K562 (cell line): ENCODE measurements around the gene COQ8A. TPM values are rescaled to one million over a fixed set of nuclear protein-coding genes. Genes with fewer than 3 reads are reported as not detected.

Source experiments
- ARID3B ChIP-seq: fragments of 250-450 bp; sonication (Bioruptor Pico); IDR thresholded peaks from 2 replicates; pipeline ENCODE4 v1.4.0; 2020; ENCODE audit warnings: borderline replicate concordance
- CC2D1A ChIP-seq: fragments of 450-650 bp; IDR thresholded peaks from 2 replicates; pipeline ENCODE4 v1.6.1; 2017; ENCODE audit warnings: mild to moderate bottlenecking
- CTBP1 ChIP-seq: fragments of 450-650 bp; IDR thresholded peaks from 2 replicates; pipeline ENCODE4 v1.6.1; 2016; ENCODE audit warnings: borderline replicate concordance
- ELF4 ChIP-seq: fragments of 450-650 bp; formaldehyde crosslinking; IDR thresholded peaks from 2 replicates; pipeline ENCODE4 v1.4.0; 2022; ENCODE audit warnings: missing genetic modification characterization
- FOXA3 ChIP-seq, 2 experiments: fragments of 450-650 bp in 1 of 2; sonication (generic) in 1 of 2; formaldehyde crosslinking; IDR thresholded peaks in 1 of 2; conservative IDR thresholded peaks in 1 of 2; 2 replicates each; pipeline versions ENCODE4 v1.4.0 to v1.8.0; 2020 to 2022; ENCODE audit warnings: mild to moderate bottlenecking in 2 of 2, missing genetic modification reagents in 1 of 2
- HMG20A ChIP-seq: fragments of 450-650 bp; formaldehyde crosslinking; conservative IDR thresholded peaks from 2 replicates; pipeline ENCODE4 v1.4.0; 2020; ENCODE audit warnings: mild to moderate bottlenecking, mixed read lengths
- HOMEZ ChIP-seq: fragments of 250-450 bp; sonication (Bioruptor Pico); IDR thresholded peaks from 2 replicates; pipeline ENCODE4 v1.4.0; 2020; ENCODE audit warnings: mild to moderate bottlenecking, moderate library complexity
- KDM1A ChIP-seq, 2 experiments: fragments of 450-650 bp; IDR thresholded peaks; 2 replicates each; pipeline ENCODE4 v1.6.1; 2016; ENCODE audit warnings: mild to moderate bottlenecking in 2 of 2
- NFRKB ChIP-seq: fragments of 450-650 bp; IDR thresholded peaks from 2 replicates; pipeline ENCODE4 v1.6.1; 2016; ENCODE audit warnings: low read depth
- PTRF ChIP-seq: fragments of 450-650 bp; IDR thresholded peaks from 2 replicates; pipeline ENCODE4 v1.6.1; 2016; ENCODE audit warnings: mild to moderate bottlenecking, missing genetic modification characterization, missing compliant biosample characterization
- SMARCA5 ChIP-seq: fragments of 450-650 bp; IDR thresholded peaks from 2 replicates; pipeline ENCODE4 v1.6.1; 2016
- SP2 ChIP-seq: IDR thresholded peaks from 2 replicates; pipeline ENCODE4 v1.6.1; 2011; ENCODE audit warnings: mild to moderate bottlenecking, low read depth, low read length, moderate library complexity; ENCODE audit not compliant: poor library complexity, severe bottlenecking; ENCODE audit errors: extremely low read depth
- SRSF7 ChIP-seq: fragments of 200-400 bp; formaldehyde crosslinking; optimal IDR thresholded peaks from 2 replicates; pipeline ENCODE3; 2017; ENCODE audit warnings: mild to moderate bottlenecking, low read depth, low read length
- ZHX1 ChIP-seq: fragments of 150-350 bp; conservative IDR thresholded peaks from 2 replicates; pipeline ENCODE4 v1.6.1; 2014; ENCODE audit warnings: low read length
- ZNF277 ChIP-seq: fragments of 250-450 bp; sonication (Bioruptor Pico); IDR thresholded peaks from 2 replicates; pipeline ENCODE4 v1.8.0; 2022; ENCODE audit warnings: inconsistent platforms, mild to moderate bottlenecking, moderate library complexity, borderline replicate concordance
- ZNF3 ChIP-seq: fragments of 250-450 bp; sonication (Bioruptor Pico); IDR thresholded peaks from 2 replicates; pipeline ENCODE4 v1.5.0; 2021; ENCODE audit warnings: mild to moderate bottlenecking, moderate library complexity
- ZNF740 ChIP-seq, 3 experiments: fragments of 200-800 bp in 1 of 3; sonication (Bioruptor generic) in 1 of 3; sonication (generic) in 1 of 3; formaldehyde crosslinking in 1 of 3; IDR thresholded peaks; 2 replicates each; pipeline versions ENCODE4 v1.6.1 to v1.8.0; 2016 to 2022; ENCODE audit warnings: mild to moderate bottlenecking in 2 of 3, missing compliant biosample characterization in 2 of 3, missing genetic modification characterization in 2 of 3, missing genetic modification reagents in 1 of 3
- ZNF77 ChIP-seq: fragments of 250-450 bp; sonication (Bioruptor Pico); IDR thresholded peaks from 2 replicates; pipeline ENCODE4 v1.5.0; 2020
- polyA plus RNA-seq, 8 experiments: library from polyadenylated mRNA; depleted of rRNA in 4 of 8; stranded (reverse) in 5 of 8; unstranded in 3 of 8; fragments of >200 nt; fragmentation: Nextera tagmentation in 2 of 8; fragmentation: Illumina TruSeq in 1 of 8; extraction: Ambion mirVana in 2 of 8; extraction: Trizol in 1 of 8; gene quantifications; 2 replicates each; pipeline versions ENCODE4 v1.2.1 to v1.2.3, GENCODE V29; 2011 to 2014; ENCODE audit warnings: inconsistent platforms in 1 of 8, missing spikeins in 1 of 8
- total RNA-seq, 7 experiments: library from RNA; depleted of rRNA in 6 of 7; stranded (reverse); fragments of >200 nt in 6 of 7; fragmentation: Illumina TruSeq in 2 of 7; extraction: Trizol in 2 of 7; gene quantifications; 2 replicates each; pipeline versions ENCODE4 v1.2.1 to v1.2.3, GENCODE V29; 2011 to 2021; ENCODE audit warnings: low replicate concordance in 1 of 7

The COQ8A gene
- total and polyA plus RNA-seq, 9 of the 15 experiments (the other 6 are each of a cell fraction or from before 2014, with no cell fraction given): 2.6 to 54.3 (median 32.4) TPM

GRCh38 chr1:226962421-226963391 lies 22.6 kb downstream of the COQ8A start (continued):
- TF ChIP-seq ZNF277 (CRISPR knock-in tag) (no peak), SRSF7 (no peak), HMG20A (CRISPR knock-in tag) (no peak), CTBP1 (no peak), ELF4 (CRISPR knock-in tag) (no peak), FOXA3 (CRISPR knock-in tag; conservative IDR thresholded peaks at IDR 0.05 in 1 of 2, IDR thresholded peaks at IDR 0.05 in 1 of 2) (no peak), ZNF3 (CRISPR knock-in tag) (no peak), ZHX1 (no peak), SMARCA5 (0 out of 2 replicates have a peak, but pooled peaks have one; percentile 42), ZNF740 (CRISPR knock-in tag; IDR thresholded peaks at IDR 0.05) (0 out of 2 replicates have a peak, but pooled peaks have one; percentile 45), ZNF740 (tag; IDR thresholded peaks at IDR 0.05) (no peak), ZNF77 (CRISPR knock-in tag) (no peak), SP2 (no peak), PTRF (tag) (no peak), NFRKB (no peak), ARID3B (CRISPR knock-in tag) (no peak), CC2D1A (no peak), HOMEZ (CRISPR knock-in tag) (no peak), KDM1A (IDR thresholded peaks at IDR 0.05) (0 out of 4 replicates have a peak, but pooled peaks of 1 of the 2 experiments have one; percentile 48)
